Measurements from ENCODE around the gene THAP7. TPM values are rescaled to one million over a fixed set of nuclear protein-coding genes. Genes with fewer than 3 reads are reported as not detected.

THAP7 gene
- total RNA-seq, 1 experiment from 2014 or later, result 27.7 TPM

DNA sequence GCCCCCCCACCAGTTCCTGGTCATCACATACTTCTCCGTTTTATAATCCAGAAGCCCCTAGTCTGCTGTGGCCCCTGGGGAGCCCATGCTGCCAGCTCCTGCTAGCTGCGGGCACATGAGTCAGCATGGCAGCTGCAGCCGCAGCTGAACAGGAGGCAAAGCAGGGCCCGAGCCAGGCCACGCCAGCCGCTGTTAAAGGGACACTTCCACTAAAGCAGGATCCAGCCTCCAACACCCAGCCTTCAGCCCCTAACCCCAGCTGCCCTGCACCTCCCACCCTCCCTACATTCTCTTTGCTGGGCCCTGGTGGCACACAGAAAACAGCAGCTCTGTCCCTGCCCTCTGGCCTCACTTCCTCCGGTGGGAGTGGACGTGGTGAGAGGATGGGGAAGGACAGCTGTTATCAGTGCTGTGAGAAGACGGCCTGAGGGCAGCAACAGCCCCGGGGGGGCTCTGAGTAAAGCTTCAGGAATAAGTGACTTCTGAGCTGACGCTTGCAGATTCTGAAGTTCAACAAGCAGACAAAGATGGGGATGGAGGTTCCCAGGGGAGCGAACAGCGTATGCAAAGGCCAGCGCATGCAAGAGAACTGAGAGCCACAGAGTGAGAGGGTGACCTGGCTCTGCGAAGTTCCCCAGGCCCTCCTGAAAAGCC lies 43.1 kb upstream of the THAP7 start (continued):
- TF ChIP-seq, protein P1, sequence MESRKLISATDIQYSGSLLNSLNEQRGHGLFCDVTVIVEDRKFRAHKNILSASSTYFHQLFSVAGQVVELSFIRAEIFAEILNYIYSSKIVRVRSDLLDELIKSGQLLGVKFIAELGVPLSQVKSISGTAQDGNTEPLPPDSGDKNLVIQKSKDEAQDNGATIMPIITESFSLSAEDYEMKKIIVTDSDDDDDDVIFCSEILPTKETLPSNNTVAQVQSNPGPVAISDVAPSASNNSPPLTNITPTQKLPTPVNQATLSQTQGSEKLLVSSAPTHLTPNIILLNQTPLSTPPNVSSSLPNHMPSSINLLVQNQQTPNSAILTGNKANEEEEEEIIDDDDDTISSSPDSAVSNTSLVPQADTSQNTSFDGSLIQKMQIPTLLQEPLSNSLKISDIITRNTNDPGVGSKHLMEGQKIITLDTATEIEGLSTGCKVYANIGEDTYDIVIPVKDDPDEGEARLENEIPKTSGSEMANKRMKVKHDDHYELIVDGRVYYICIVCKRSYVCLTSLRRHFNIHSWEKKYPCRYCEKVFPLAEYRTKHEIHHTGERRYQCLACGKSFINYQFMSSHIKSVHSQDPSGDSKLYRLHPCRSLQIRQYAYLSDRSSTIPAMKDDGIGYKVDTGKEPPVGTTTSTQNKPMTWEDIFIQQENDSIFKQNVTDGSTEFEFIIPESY (IDR thresholded peaks at IDR 0.05; ENCODE audit: extremely low read depth, insufficient replicate concordance, low read length), result no peak
- TF ChIP-seq ZNF274 (IDR thresholded peaks at IDR 0.05; ENCODE audit: low read depth, low read length) (no peak), CBX3 (IDR thresholded peaks at IDR 0.05; ENCODE audit: low read depth) (no peak)

DNA sequence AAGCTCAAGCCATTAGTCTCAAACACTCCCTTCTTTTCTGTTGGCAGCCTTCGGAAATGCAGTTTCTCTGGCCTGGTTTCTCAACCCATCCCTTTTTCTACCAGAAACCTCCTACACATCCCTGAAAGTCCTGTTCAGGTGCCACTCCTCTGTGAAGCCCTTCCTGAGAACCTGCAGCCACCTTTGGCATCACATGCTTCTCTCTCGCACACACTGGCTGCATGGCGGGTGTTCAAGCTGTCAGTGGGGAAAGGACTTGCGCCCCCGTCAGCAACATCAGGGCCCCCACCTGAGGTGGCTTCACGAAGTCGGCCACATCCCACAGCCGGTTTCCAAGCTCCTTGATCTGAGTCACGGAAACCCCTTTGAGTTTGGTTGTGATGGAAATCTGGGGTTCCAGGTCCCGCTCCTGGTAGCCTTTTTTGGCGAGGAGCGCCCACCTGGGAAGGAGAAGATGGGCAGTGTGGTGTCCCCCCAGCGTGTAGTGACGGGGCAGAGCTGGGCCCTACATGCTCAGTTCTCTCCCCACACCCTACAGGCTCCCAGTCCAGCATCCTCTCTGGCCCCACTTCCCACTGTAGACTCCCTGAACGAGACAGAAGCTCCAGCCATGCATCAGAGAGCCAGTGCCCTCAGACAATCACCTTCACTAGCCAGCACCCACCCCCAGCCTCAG lies 42.1 kb upstream of the THAP7 start:
- H3K79me2 ChIP-seq (ENCODE audit: insufficient read depth, low read length), result no peaks in the 10 kb centered on the region
- ChIA-PET CTCF (interaction anchor here (0.6 kb wide), 1 partner anchor 158 kb away, joined by 4 read pairs; no protein-coding TSS in a partner anchor), RAD21 (ENCODE audit: low non-redundant PET in 1 of 2, low total read pairs in 2 of 2, uncharacterized antibody in 2 of 2, unreplicated experiment in 2 of 2) (no interaction called here), POLR2A (no interaction called here)
- no TSS peak for BruUV-seq (replicated peaks)
- H3K27me3 ChIP-seq (ENCODE audit: insufficient read depth, low read length), result no peaks in the 10 kb centered on the region
- ATAC-seq (no peak), DNase-seq (ENCODE audit: low read depth, low spot score) (no peak)
- no peak overlapping the region for H3K4me3 ChIP-seq (replicated peaks in 1 of 2; ENCODE audit: low read depth in 1 of 2, low read length in 2 of 2)
- peaks cover 0 to 31% of the 10 kb centered on the region in 2 experiments; a peak in 2 of 4 replicates for H3K4me1 ChIP-seq (ENCODE audit: control insufficient read depth in 1 of 2, insufficient read depth in 2 of 2, low read length in 2 of 2)
- no peaks in the 10 kb centered on the region for H3K36me3 ChIP-seq (ENCODE audit: control insufficient read depth in 1 of 2, insufficient read depth in 2 of 2, low read length in 2 of 2)
- no peaks in the 10 kb centered on the region for H4K20me1 ChIP-seq (ENCODE audit: insufficient read depth)
- no peak overlapping the region for H2AFZ ChIP-seq (ENCODE audit: low read depth, low read length, poor library complexity, severe bottlenecking)
- TF ChIP-seq SRF (IDR thresholded peaks at IDR 0.05; ENCODE audit: low read depth), result no peak
- no peak for TF ChIP-seq TCF7L2 (IDR thresholded peaks at IDR 0.05; ENCODE audit: borderline replicate concordance, extremely low read depth, insufficient read depth, insufficient read length)
- no peak for TF ChIP-seq ZNF274 (IDR thresholded peaks at IDR 0.05; ENCODE audit: low read depth, low read length)
- intact Hi-C loops (cut with micrococcal nuclease), result no loop called here
- H3K9me3 ChIP-seq (ENCODE audit: control insufficient read depth in 1 of 2, insufficient read depth in 1 of 2, low read depth in 1 of 2, low read length in 2 of 2), result no peaks in the 10 kb centered on the region
- H3K27ac ChIP-seq (ENCODE audit: low read depth, low read length), result no peak overlapping the region
- H3K4me2 ChIP-seq (ENCODE audit: low read length), result 0 out of 2 replicates have a peak overlapping the region, but pooled peaks have one; percentile 4
- no peaks in the 10 kb centered on the region for H3K9me2 ChIP-seq (ENCODE audit: insufficient read depth)
- H3K9ac ChIP-seq (ENCODE audit: low read length), result no peak overlapping the region

All from HCT116 (cell line).